ENCODE data around the gene NLRC3. TPM values are rescaled to one million over a fixed set of nuclear protein-coding genes. Genes with fewer than 3 reads are reported as not detected.
A peak's percentile ranks its signal among the peaks of the same experiment; 100 is the strongest.

The NLRC3 gene
- total RNA-seq, 1 experiment from 2014 or later, result not detected

GRCh38 chr16:3561626-3562025 lies 15.6 kb downstream of the NLRC3 start:
- H3K27me3 ChIP-seq (ENCODE audit: low read length), result no peaks in the 10 kb centered on the region
- H3K36me3 ChIP-seq (ENCODE audit: low read depth, low read length), result no peaks in the 10 kb centered on the region
- no peaks in the 10 kb centered on the region for H3K9me2 ChIP-seq (replicated peaks; ENCODE audit: low read length)
- CTCF ChIA-PET, result no interaction called here
- intact Hi-C loops (cut with micrococcal nuclease), result no loop called here
- H3K4me2 ChIP-seq (ENCODE audit: low read length), result no peak overlapping the region
- H3K4me1 ChIP-seq (ENCODE audit: insufficient read depth, low read length), result no peaks in the 10 kb centered on the region
- no peak overlapping the region for H3K27ac ChIP-seq (ENCODE audit: low read length)
- ATAC-seq, result no peak
- H3K79me2 ChIP-seq (ENCODE audit: low read length), result no peaks in the 10 kb centered on the region
- TF ChIP-seq EZH2 (IDR thresholded peaks at IDR 0.05; ENCODE audit: low read length, unreplicated experiment) (no peak), CTCF (conservative IDR thresholded peaks at IDR 0.05; ENCODE audit: low read depth, low read length) (no peak), EZH2phosphoT487 (IDR thresholded peaks at IDR 0.05; ENCODE audit: borderline replicate concordance, low read length) (no peak)
- POLR2A ChIA-PET (ENCODE audit: unreplicated experiment), result no interaction called here
- H3K4me3 ChIP-seq (ENCODE audit: low read length), result no peak overlapping the region
- H3K9me3 ChIP-seq (ENCODE audit: low read length), result no peaks in the 10 kb centered on the region
- no peak overlapping the region for H2AFZ ChIP-seq (ENCODE audit: low read length)
- DNase-seq, result no peak
- H3K9ac ChIP-seq (ENCODE audit: low read length), result no peak overlapping the region
- no peaks in the 10 kb centered on the region for H4K20me1 ChIP-seq (ENCODE audit: low read length)
- no peaks in the 10 kb centered on the region for H3F3A ChIP-seq (ENCODE audit: low read length, unreplicated experiment)
- BruUV-seq (replicated peaks), result no TSS peak

- ATAC-seq (no peak), DNase-seq (no peak)
- intact Hi-C loops (cut with micrococcal nuclease), result no loop called here
- H3F3A ChIP-seq (ENCODE audit: low read length, unreplicated experiment), result no peaks in the 10 kb centered on the region
- no peaks in the 10 kb centered on the region for H3K9me3 ChIP-seq (ENCODE audit: low read length)
- H3K4me1 ChIP-seq (ENCODE audit: insufficient read depth, low read length), result no peaks in the 10 kb centered on the region
- no peak overlapping the region for H3K4me3 ChIP-seq (ENCODE audit: low read length)
- H2AFZ ChIP-seq (ENCODE audit: low read length), result no peak overlapping the region
- no peak overlapping the region for H3K4me2 ChIP-seq (ENCODE audit: low read length)
- no TSS peak for BruUV-seq (replicated peaks)
- ChIA-PET CTCF (interaction anchor here (0.7 kb wide), 1 partner anchor 428 kb away, joined by 10 read pairs; no protein-coding TSS in a partner anchor), POLR2A (ENCODE audit: unreplicated experiment) (no interaction called here)
- no peaks in the 10 kb centered on the region for H4K20me1 ChIP-seq (ENCODE audit: low read length)
- no peak overlapping the region for H3K9ac ChIP-seq (ENCODE audit: low read length)
- no peaks in the 10 kb centered on the region for H3K27me3 ChIP-seq (ENCODE audit: low read length)
- no peaks in the 10 kb centered on the region for H3K36me3 ChIP-seq (ENCODE audit: low read depth, low read length)
- no peaks in the 10 kb centered on the region for H3K9me2 ChIP-seq (replicated peaks; ENCODE audit: low read length)
- no peak overlapping the region for H3K27ac ChIP-seq (ENCODE audit: low read length)
- H3K79me2 ChIP-seq (ENCODE audit: low read length), result no peaks in the 10 kb centered on the region
- TF ChIP-seq CTCF (conservative IDR thresholded peaks at IDR 0.05; ENCODE audit: low read depth, low read length) (no peak), EZH2 (IDR thresholded peaks at IDR 0.05; ENCODE audit: low read length, unreplicated experiment) (no peak), EZH2phosphoT487 (IDR thresholded peaks at IDR 0.05; ENCODE audit: borderline replicate concordance, low read length) (no peak)
Observed at GRCh38 chr16:3554351-3554928, 22.8 kb downstream of the NLRC3 start.

GRCh38 chr16:3553138-3553923 lies 23.9 kb downstream of the NLRC3 start:
- ATAC-seq (no peak), DNase-seq (no peak)
- no peak for TF ChIP-seq EZH2phosphoT487 (IDR thresholded peaks at IDR 0.05; ENCODE audit: borderline replicate concordance, low read length)
- TF ChIP-seq CTCF (conservative IDR thresholded peaks at IDR 0.05; ENCODE audit: low read depth, low read length), result no peak
- TF ChIP-seq EZH2 (IDR thresholded peaks at IDR 0.05; ENCODE audit: low read length, unreplicated experiment), result no peak
- Histone ChIP-seq H4K20me1 (ENCODE audit: low read length) (no peaks in the 10 kb centered on the region), H3K4me3 (ENCODE audit: low read length) (no peak overlapping the region), H3K27ac (ENCODE audit: low read length) (no peak overlapping the region), H3K9me2 (replicated peaks; ENCODE audit: low read length) (no peaks in the 10 kb centered on the region), H3F3A (ENCODE audit: low read length, unreplicated experiment) (no peaks in the 10 kb centered on the region), H3K36me3 (ENCODE audit: low read depth, low read length) (no peaks in the 10 kb centered on the region), H3K4me2 (ENCODE audit: low read length) (0 out of 2 replicates have a peak overlapping the region, but pooled peaks have one; percentile 4), H3K4me1 (ENCODE audit: insufficient read depth, low read length) (no peaks in the 10 kb centered on the region), H3K9me3 (ENCODE audit: low read length) (no peaks in the 10 kb centered on the region), H3K27me3 (ENCODE audit: low read length) (no peaks in the 10 kb centered on the region), H3K9ac (ENCODE audit: low read length) (no peak overlapping the region), H3K79me2 (ENCODE audit: low read length) (no peaks in the 10 kb centered on the region), H2AFZ (ENCODE audit: low read length) (0 out of 2 replicates have a peak overlapping the region, but pooled peaks have one; percentile 50)
- POLR2A ChIA-PET (ENCODE audit: unreplicated experiment), result no interaction called here
- intact Hi-C loops (cut with micrococcal nuclease), result no loop called here
- CTCF ChIA-PET, result no interaction called here
- no TSS peak for BruUV-seq (replicated peaks)

Data from PC-3 (cell line).